ENCODE results near the gene SH3BP1.
"Not testable (repeated sequence)": the region's sequence is repeated elsewhere in the genome, so short reads cannot be mapped to it uniquely, and the experiment has no call there.

Gene SH3BP1

GRCh38 chr22:37643225-37643847 is 3.9 kb downstream of the SH3BP1 start:
- TF ChIP-seq, protein P1, sequence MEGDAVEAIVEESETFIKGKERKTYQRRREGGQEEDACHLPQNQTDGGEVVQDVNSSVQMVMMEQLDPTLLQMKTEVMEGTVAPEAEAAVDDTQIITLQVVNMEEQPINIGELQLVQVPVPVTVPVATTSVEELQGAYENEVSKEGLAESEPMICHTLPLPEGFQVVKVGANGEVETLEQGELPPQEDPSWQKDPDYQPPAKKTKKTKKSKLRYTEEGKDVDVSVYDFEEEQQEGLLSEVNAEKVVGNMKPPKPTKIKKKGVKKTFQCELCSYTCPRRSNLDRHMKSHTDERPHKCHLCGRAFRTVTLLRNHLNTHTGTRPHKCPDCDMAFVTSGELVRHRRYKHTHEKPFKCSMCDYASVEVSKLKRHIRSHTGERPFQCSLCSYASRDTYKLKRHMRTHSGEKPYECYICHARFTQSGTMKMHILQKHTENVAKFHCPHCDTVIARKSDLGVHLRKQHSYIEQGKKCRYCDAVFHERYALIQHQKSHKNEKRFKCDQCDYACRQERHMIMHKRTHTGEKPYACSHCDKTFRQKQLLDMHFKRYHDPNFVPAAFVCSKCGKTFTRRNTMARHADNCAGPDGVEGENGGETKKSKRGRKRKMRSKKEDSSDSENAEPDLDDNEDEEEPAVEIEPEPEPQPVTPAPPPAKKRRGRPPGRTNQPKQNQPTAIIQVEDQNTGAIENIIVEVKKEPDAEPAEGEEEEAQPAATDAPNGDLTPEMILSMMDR (IDR thresholded peaks at IDR 0.05; ENCODE audit: low read length, missing control alignments) = peak; percentile 89
- H3K4me3 ChIP-seq (replicated peaks; ENCODE audit: low read depth, low read length) = no peak overlapping the region
- peak; percentile 76 for DNase-seq (ENCODE audit: low read depth)

DNA sequence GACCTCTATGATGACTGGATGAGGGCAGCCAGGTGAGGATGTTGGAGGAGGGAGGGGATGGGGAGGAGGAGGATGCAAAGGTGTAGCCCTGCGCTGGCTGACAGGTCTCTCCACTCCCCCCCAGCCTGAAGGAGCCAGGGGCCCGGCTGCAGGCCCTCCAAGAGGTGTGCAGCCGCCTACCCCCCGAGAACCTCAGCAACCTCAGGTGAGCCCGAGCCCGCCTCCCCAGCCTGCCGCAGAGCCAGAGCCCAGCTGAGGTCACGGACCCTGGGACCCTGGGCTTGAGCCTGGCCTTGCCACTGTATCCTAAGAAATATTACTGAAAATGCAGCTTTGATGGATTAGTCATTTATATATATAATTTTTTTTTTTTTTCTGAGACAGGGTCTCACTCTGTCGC is 7.8 kb downstream of the SH3BP1 start:
- DNase-seq (ENCODE audit: low read depth) = no peak
- TF ChIP-seq, protein P1 (IDR thresholded peaks at IDR 0.05; ENCODE audit: low read length, missing control alignments) = no peak
- H3K4me3 ChIP-seq (replicated peaks; ENCODE audit: low read depth, low read length) = no peak overlapping the region

DNA sequence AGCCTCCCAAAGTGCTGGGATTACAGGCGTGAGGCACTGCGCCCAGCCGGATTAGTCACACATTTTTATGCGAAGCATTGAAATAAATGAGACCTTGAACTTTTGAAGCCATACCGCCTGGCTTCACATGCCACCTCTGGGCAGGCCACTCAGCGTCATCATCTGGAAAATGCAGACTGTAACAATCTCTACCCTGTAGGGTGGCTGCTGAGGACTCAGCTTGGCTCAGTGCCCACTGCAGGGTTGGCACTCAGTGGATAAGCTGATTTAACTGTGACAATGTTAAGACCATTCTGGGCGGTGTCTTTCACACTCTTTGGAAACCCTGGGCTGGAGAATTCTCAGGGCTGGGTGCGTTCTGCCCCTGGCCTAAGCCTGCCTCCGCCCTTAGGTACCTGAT is 8.5 kb downstream of the SH3BP1 start:
- no peak for DNase-seq (ENCODE audit: low read depth)
- TF ChIP-seq, protein P1 (IDR thresholded peaks at IDR 0.05; ENCODE audit: low read length, missing control alignments) = no peak
- H3K4me3 ChIP-seq (replicated peaks; ENCODE audit: low read depth, low read length) = no peak overlapping the region

GRCh38 chr22:37650463-37651136 is 11.1 kb downstream of the SH3BP1 start:
- TF ChIP-seq, protein P1 (IDR thresholded peaks at IDR 0.05; ENCODE audit: low read length, missing control alignments) = no peak
- H3K4me3 ChIP-seq (replicated peaks; ENCODE audit: low read depth, low read length) = no peak overlapping the region
- DNase-seq (ENCODE audit: low read depth) = no peak

GRCh38 chr22:37654563-37655251 is 15.2 kb downstream of the SH3BP1 start:
- no peak overlapping the region for H3K4me3 ChIP-seq (replicated peaks; ENCODE audit: low read depth, low read length)
- DNase-seq (ENCODE audit: low read depth) = no peak
- TF ChIP-seq, protein P1 (IDR thresholded peaks at IDR 0.05; ENCODE audit: low read length, missing control alignments) = no peak

DNA sequence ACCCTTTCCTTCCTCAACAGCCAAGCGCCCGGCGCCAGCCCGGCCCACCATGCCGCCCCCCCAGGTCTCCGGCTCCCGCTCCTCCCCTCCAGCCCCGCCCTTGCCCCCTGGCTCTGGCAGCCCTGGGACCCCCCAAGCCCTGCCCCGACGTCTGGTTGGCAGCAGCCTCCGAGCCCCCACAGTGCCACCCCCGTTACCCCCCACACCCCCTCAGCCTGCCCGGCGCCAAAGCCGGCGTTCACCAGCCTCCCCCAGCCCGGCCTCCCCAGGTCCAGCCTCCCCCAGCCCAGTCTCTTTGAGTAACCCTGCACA is 15.7 kb downstream of the SH3BP1 start:
- H3K4me3 ChIP-seq (replicated peaks; ENCODE audit: low read depth, low read length) = no peak overlapping the region
- TF ChIP-seq, protein P1 (IDR thresholded peaks at IDR 0.05; ENCODE audit: low read length, missing control alignments) = no peak
- DNase-seq (ENCODE audit: low read depth) = no peak

DNA sequence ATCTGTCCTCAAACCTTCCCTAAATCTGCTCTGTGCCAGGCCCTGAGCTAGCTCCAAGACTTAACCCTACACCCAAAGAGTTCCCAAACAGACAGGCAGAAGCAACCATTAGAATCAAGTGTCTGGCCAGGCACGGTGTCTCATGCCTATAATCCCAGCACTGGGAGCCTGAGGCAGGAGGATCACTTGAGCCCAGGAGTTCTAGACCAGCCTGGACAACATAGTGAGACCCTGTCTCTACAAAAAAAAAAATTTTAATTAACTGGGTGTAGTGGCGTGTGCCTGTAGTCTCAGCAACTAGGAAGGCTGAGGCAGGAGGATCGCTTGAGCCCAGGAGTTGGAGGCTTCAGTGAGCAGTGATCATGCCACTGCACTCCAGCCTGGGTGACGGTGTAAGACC is 17.1 kb downstream of the SH3BP1 start:
- not testable (repeated sequence) for DNase-seq (ENCODE audit: low read depth); H3K4me3 ChIP-seq (replicated peaks; ENCODE audit: low read depth, low read length)
